H1 (cell line): ENCODE measurements around the gene TRIM46. TPM values are rescaled to one million over a fixed set of nuclear protein-coding genes. Genes with fewer than 3 reads are reported as not detected.

ENCODE experiments used
- CTCF ChIA-PET: fragments of 300-600 bp; sonication (Branson Sonifier 250); formaldehyde crosslinking; loops from one replicate; lab custom pipeline; 2021; ENCODE audit not compliant: partially characterized antibody; lab: Charles Lee
- POLR2A ChIA-PET: fragments of 300-600 bp; sonication (Branson Sonifier 250); formaldehyde crosslinking; loops from one replicate; lab custom pipeline; 2021; ENCODE audit warnings: inconsistent platforms; ENCODE audit not compliant: partially characterized antibody; lab: Charles Lee
- DNase-seq, 2 experiments: peaks; one replicate each; pipeline versions ENCODE4 v3.0.0 to v3.0.0-alpha.2; 2010 to 2022; ENCODE audit warnings: low spot score in 2 of 2, low read depth in 1 of 2, mixed read lengths in 1 of 2
- FAIRE-seq: peaks from 2 replicates; lab custom pipeline; 2011; peaks lifted over from hg19 to GRCh38; lab: Jason Lieb, UNC
- H2AFZ ChIP-seq: 2 replicates; pipeline ENCODE4 v1.8.1; 2012; ENCODE audit warnings: low read length, inconsistent platforms
- H2AK5ac ChIP-seq: 2 replicates; pipeline ENCODE4 v1.6.1; 2013; ENCODE audit warnings: low read depth, low read length
- H2BK120ac ChIP-seq: replicated peaks from 2 replicates; pipeline ENCODE3; 2013; ENCODE audit warnings: low read depth, low read length, inconsistent platforms
- H2BK12ac ChIP-seq: 2 replicates; pipeline ENCODE4 v1.6.1; 2013; ENCODE audit warnings: low read depth, low read length
- H2BK15ac ChIP-seq: 2 replicates; pipeline ENCODE4 v1.6.1; 2013; ENCODE audit warnings: low read length
- H2BK20ac ChIP-seq: 2 replicates; pipeline ENCODE4 v1.6.1; 2013; ENCODE audit warnings: low read length
- H2BK5ac ChIP-seq: 2 replicates; pipeline ENCODE4 v1.6.1; 2013; ENCODE audit warnings: low read depth, low read length
- H3K14ac ChIP-seq: 2 replicates; pipeline ENCODE4 v1.6.1; 2013; ENCODE audit warnings: inconsistent platforms; ENCODE audit not compliant: insufficient read length
- H3K18ac ChIP-seq: 2 replicates; pipeline ENCODE4 v1.6.1; 2013; ENCODE audit warnings: low read length; ENCODE audit errors: extremely low read depth
- H3K23ac ChIP-seq: 2 replicates; pipeline ENCODE4 v1.6.1; 2013; ENCODE audit warnings: inconsistent platforms; ENCODE audit not compliant: insufficient read length
- H3K23me2 ChIP-seq: 2 replicates; pipeline ENCODE4 v1.6.1; 2013; ENCODE audit warnings: low read depth, low read length
- H3K27ac ChIP-seq: 2 replicates; pipeline ENCODE4 v1.6.1; 2011; ENCODE audit warnings: low read depth, low read length, inconsistent platforms
- H3K27me3 ChIP-seq, 4 experiments: replicated peaks in 1 of 4; 1 replicate in 1 of 4; 2 replicates in 3 of 4; pipeline versions ENCODE4 v1.6.1 to v1.8.1; 2011 to 2013; ENCODE audit warnings: low read length in 3 of 4, mild to moderate bottlenecking in 3 of 4, inconsistent platforms in 2 of 4, mixed read lengths in 2 of 4, moderate library complexity in 1 of 4; ENCODE audit not compliant: control insufficient read depth in 3 of 4, insufficient read depth in 3 of 4; ENCODE audit errors: extremely low read depth in 1 of 4
- H3K36me3 ChIP-seq, 4 experiments: 2 replicates each; pipeline versions ENCODE4 v1.6.1 to v1.8.1; 2011 to 2013; ENCODE audit warnings: mild to moderate bottlenecking in 4 of 4, low read length in 3 of 4, moderate library complexity in 2 of 4, control low read depth in 1 of 4, inconsistent platforms in 1 of 4; ENCODE audit not compliant: insufficient read depth in 4 of 4, control insufficient read depth in 2 of 4
- H3K4ac ChIP-seq: replicated peaks from 2 replicates; pipeline ENCODE3; 2013; ENCODE audit warnings: low read length, low read depth, mixed read lengths, inconsistent platforms; ENCODE audit not compliant: insufficient read length
- H3K4me1 ChIP-seq, 4 experiments: replicated peaks in 1 of 4; 1 replicate in 1 of 4; 2 replicates in 3 of 4; pipeline versions ENCODE4 v1.6.1 to v1.8.1; 2011 to 2013; ENCODE audit warnings: low read length in 3 of 4, inconsistent platforms in 2 of 4, mixed read lengths in 1 of 4; ENCODE audit not compliant: insufficient read depth in 4 of 4, control insufficient read depth in 3 of 4
- H3K4me2 ChIP-seq, 2 experiments: 2 replicates each; pipeline versions ENCODE4 v1.6.1 to v1.8.1; 2011 to 2013; ENCODE audit warnings: low read depth in 2 of 2, low read length in 2 of 2, control low read depth in 1 of 2, inconsistent platforms in 1 of 2, mild to moderate bottlenecking in 1 of 2; ENCODE audit not compliant: insufficient read depth in 1 of 2
- H3K4me3 ChIP-seq, 4 experiments: fragments of 200-600, 300-600 bp in 1 of 4; sonication (generic), shearing (Covaris generic), sonication (Bioruptor Twin) in 1 of 4; 2 replicates each; pipeline versions ENCODE4 v1.5.1 to v1.8.1; 2011 to 2016; ENCODE audit warnings: low read length in 4 of 4, low read depth in 3 of 4, control low read depth in 2 of 4, inconsistent platforms in 2 of 4, mild to moderate bottlenecking in 2 of 4, mixed read lengths in 1 of 4, moderate library complexity in 1 of 4; ENCODE audit not compliant: insufficient read depth in 2 of 4; ENCODE audit errors: extremely low read depth in 1 of 4
- H3K56ac ChIP-seq: replicated peaks from 2 replicates; pipeline ENCODE3; 2013; ENCODE audit warnings: low read depth, mild to moderate bottlenecking, mixed read lengths, low read length, inconsistent platforms; ENCODE audit not compliant: insufficient read length
- H3K79me1 ChIP-seq: 2 replicates; pipeline ENCODE4 v1.6.1; 2013; ENCODE audit warnings: low read depth, low read length, control low read depth
- H3K79me2 ChIP-seq, 2 experiments: 2 replicates each; pipeline versions ENCODE4 v1.6.1 to v1.8.1; 2012 to 2013; ENCODE audit warnings: low read length in 2 of 2, mild to moderate bottlenecking in 2 of 2, inconsistent platforms in 1 of 2; ENCODE audit not compliant: insufficient read depth in 2 of 2, control insufficient read depth in 1 of 2
- H3K9ac ChIP-seq, 4 experiments: replicated peaks in 1 of 4; 1 replicate in 1 of 4; 2 replicates in 3 of 4; pipeline versions ENCODE4 v1.6.1 to v1.8.1; 2011 to 2013; ENCODE audit warnings: low read depth in 3 of 4, low read length in 3 of 4, control low read depth in 2 of 4, mild to moderate bottlenecking in 2 of 4, moderate library complexity in 2 of 4, inconsistent platforms in 1 of 4; ENCODE audit errors: extremely low read depth in 1 of 4
- H3K9me3 ChIP-seq, 2 experiments: 2 replicates each; pipeline versions ENCODE4 v1.6.1 to v1.8.1; 2012 to 2013; ENCODE audit warnings: mild to moderate bottlenecking in 2 of 2, moderate library complexity in 2 of 2, control low read depth in 1 of 2, inconsistent platforms in 1 of 2, low read depth in 1 of 2, low read length in 1 of 2, mixed read lengths in 1 of 2; ENCODE audit not compliant: insufficient read depth in 2 of 2
- H4K20me1 ChIP-seq, 2 experiments: replicated peaks in 1 of 2; 2 replicates each; pipeline versions ENCODE3 to v1.8.1; 2011 to 2013; ENCODE audit warnings: inconsistent platforms in 2 of 2, low read length in 2 of 2, mild to moderate bottlenecking in 1 of 2; ENCODE audit not compliant: insufficient read depth in 2 of 2, control insufficient read depth in 1 of 2
- H4K5ac ChIP-seq: 2 replicates; pipeline ENCODE4 v1.6.1; 2013; ENCODE audit warnings: low read length, low read depth, mixed read lengths, inconsistent platforms; ENCODE audit not compliant: insufficient read length
- H4K8ac ChIP-seq: 2 replicates; pipeline ENCODE4 v1.8.0; 2013; ENCODE audit warnings: mild to moderate bottlenecking, moderate library complexity, low read length, inconsistent platforms; ENCODE audit not compliant: insufficient read depth; ENCODE audit errors: extremely low read depth
- H4K91ac ChIP-seq: replicated peaks from 2 replicates; pipeline ENCODE3; 2013; ENCODE audit warnings: low read length, mixed read lengths, inconsistent platforms; ENCODE audit not compliant: insufficient read length
- CHD2 ChIP-seq: IDR thresholded peaks from 2 replicates; pipeline ENCODE4 v1.6.1; 2012; ENCODE audit warnings: low read length, improper control_type of control experiment
- KDM5A ChIP-seq: fragments of 200-600 bp; IDR thresholded peaks from 2 replicates; pipeline ENCODE4 v1.7.1; 2012; ENCODE audit warnings: mild to moderate bottlenecking, low read length, inconsistent platforms, mixed read lengths
- SUZ12 ChIP-seq: fragments of 200-600 bp; sonication (generic); IDR thresholded peaks from 2 replicates; pipeline ENCODE4 v1.6.1; 2012; ENCODE audit warnings: mild to moderate bottlenecking, inconsistent platforms, low read length, moderate library complexity, mixed read lengths
- WGBS, 2 experiments: shearing (Covaris generic) in 1 of 2; methylation state at CpG; one replicate each; pipeline versions ENCODE4 v1.1.6 to v1.1.7; 2013 to 2015; ENCODE audit warnings: low lambda C conversion rate in 2 of 2, mixed read lengths in 2 of 2, inconsistent platforms in 1 of 2, low coverage in 1 of 2, missing lambda C conversion rate in 1 of 2; ENCODE audit not compliant: insufficient replicate concordance in 2 of 2, insufficient coverage in 1 of 2, insufficient read length in 1 of 2; ENCODE audit errors: extremely low coverage in 1 of 2, missing lambda C conversion rate in 1 of 2; 5-methylcytosine and 5-hydroxymethylcytosine counted together
- polyA plus RNA-seq, 7 experiments: library from polyadenylated mRNA; depleted of rRNA in 3 of 7; stranded (reverse) in 5 of 7; unstranded in 2 of 7; fragments of >200 nt in 5 of 7; fragments of 200-250 nt in 2 of 7; gene quantifications; 1 replicate in 5 of 7; 2 replicates in 1 of 7; 4 replicates in 1 of 7; pipeline versions ENCODE4 v1.2.1 to v1.2.3, GENCODE V29; 2011 to 2013; ENCODE audit warnings: missing spikeins in 2 of 7, mixed read lengths in 2 of 7
- total RNA-seq: library from RNA; stranded (reverse); fragmentation: NEBNext Ultra II Directional; extraction: Animal tissue kit (Norgen Biotek cat#: 25700); gene quantifications from 2 replicates; pipeline ENCODE4 v1.2.1, GENCODE V29; 2021

TRIM46 gene
- total and polyA plus RNA-seq, 2 of the 8 experiments (the other 6 are each of a cell fraction or from before 2014, with no cell fraction given) = 15.5 to 21.6 TPM

DNA sequence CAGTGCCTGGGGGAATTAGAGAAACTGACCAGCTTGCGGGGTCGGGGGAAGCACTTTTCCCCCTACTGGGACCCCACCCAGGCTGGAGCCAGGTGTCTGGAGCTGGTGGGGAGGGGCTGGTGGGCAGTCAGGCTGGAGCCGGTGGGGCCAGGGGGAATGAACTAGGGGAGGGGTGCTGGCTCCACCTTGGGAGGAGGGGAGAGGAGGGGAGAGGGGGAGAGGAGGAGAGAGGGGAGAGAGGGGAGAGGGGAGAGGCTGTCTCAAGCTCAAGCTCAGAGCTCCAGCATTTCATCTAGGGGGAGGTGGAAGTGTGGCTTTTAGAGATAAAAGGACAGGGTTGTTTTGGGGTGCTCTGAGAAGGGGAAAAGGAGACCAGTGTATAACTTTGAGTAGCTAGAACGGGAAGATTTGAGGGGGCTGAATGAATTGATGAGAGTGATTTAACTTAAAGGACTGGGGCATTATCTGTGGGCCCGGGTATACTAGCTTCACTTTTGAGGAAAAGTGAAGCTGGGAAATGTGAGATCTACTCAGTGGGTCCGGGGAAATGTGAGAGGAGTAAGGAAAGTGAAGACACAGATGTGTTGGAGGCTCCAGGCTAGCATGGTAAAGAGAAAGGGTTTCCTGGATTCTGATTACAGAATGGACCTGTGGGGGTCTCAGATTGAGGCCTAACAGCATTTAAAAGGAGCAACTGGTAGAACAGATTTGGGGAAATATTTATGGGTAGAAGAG lies 43.2 kb upstream of the TRIM46 start:
- 0 out of 2 replicates have a peak overlapping the region, but pooled peaks have one; percentile 85 for H2BK5ac ChIP-seq
- peak overlapping the region; percentile 94 to 97 for H3K4me2 ChIP-seq
- peak overlapping the region; percentile 7 to 62 (median 14); a peak in 5 of 8 replicates for H3K4me3 ChIP-seq
- TF ChIP-seq KDM5A = no peak
- 0 out of 2 replicates have a peak, but pooled peaks have one; percentile 4 for TF ChIP-seq CHD2
- 0 out of 2 replicates have a peak, but pooled peaks have one; percentile 1 for TF ChIP-seq SUZ12
- H3K4ac ChIP-seq = peak overlapping the region; percentile 46
- no peaks in the 10 kb centered on the region for H3K9me3 ChIP-seq
- no peaks in the 10 kb centered on the region for H4K20me1 ChIP-seq
- no peak overlapping the region for H3K18ac ChIP-seq
- no peak overlapping the region for H2AK5ac ChIP-seq
- CTCF ChIA-PET = interaction anchor here (0.8 to 14.2 kb wide), 9 partner anchors 13 to 74 kb away, joined by 3 to 187 read pairs (median 5); partner anchors contain the start of genes KRTCAP2 and TRIM46
- H3K56ac ChIP-seq = no peak overlapping the region
- peak overlapping the region; percentile 96; the same call in 1 of the 2 replicates for H2BK12ac ChIP-seq
- H3K27me3 ChIP-seq = peaks cover 25 to 37% (median 32%) of the 10 kb centered on the region in 4 experiments
- H3K23me2 ChIP-seq = peaks cover 33% of the 10 kb centered on the region
- no peak for FAIRE-seq
- H3K27ac ChIP-seq = no peak overlapping the region
- H2BK15ac ChIP-seq = no peak overlapping the region
- H3K9ac ChIP-seq = peak overlapping the region in 1 of 4 experiments; percentile 4; a peak in 3 of 7 replicates
- H4K91ac ChIP-seq = peak overlapping the region; percentile 75
- no peak overlapping the region for H2AFZ ChIP-seq
- no peak overlapping the region for H3K14ac ChIP-seq
- peaks cover 16 to 60% (median 33%) of the 10 kb centered on the region in 4 experiments for H3K4me1 ChIP-seq
- H4K5ac ChIP-seq = peak overlapping the region; percentile 49
- POLR2A ChIA-PET = interaction anchor here (0.9 to 3.1 kb wide), 13 partner anchors 8 to 126 kb away, joined by 3 to 24 read pairs (median 4); partner anchors contain the start of genes ADAM15, EFNA3, KRTCAP2 and TRIM46
- peak overlapping the region; percentile 31 for H2BK120ac ChIP-seq
- 34% methylated on average over 6 of the region's 6 CpGs; no CpG with 5 or more reads in 1 of the 2 experiments for WGBS, 2 experiments
- no peaks in the 10 kb centered on the region for H3K79me1 ChIP-seq
- no peak overlapping the region for H3K23ac ChIP-seq
- no peak for DNase-seq
- no peaks in the 10 kb centered on the region for H3K79me2 ChIP-seq
- no peak overlapping the region for H2BK20ac ChIP-seq
- peak overlapping the region; percentile 53 for H4K8ac ChIP-seq
- H3K36me3 ChIP-seq = peaks cover 0 to 4% (median under 1%) of the 10 kb centered on the region in 4 experiments; a peak in 2 of 8 replicates
